CD4-positive, alpha-beta T cell treated with Interleukin-17A for 1 hour (primary cell): ENCODE data around the gene OXGR1.
"Not testable (repeated sequence)": the region's sequence is repeated elsewhere in the genome, so short reads cannot be mapped to it uniquely, and the experiment has no call there.

Experiments used
- DNase-seq: peaks from one replicate; pipeline ENCODE4 v3.0.0-alpha.2; 2020

Gene OXGR1

DNA sequence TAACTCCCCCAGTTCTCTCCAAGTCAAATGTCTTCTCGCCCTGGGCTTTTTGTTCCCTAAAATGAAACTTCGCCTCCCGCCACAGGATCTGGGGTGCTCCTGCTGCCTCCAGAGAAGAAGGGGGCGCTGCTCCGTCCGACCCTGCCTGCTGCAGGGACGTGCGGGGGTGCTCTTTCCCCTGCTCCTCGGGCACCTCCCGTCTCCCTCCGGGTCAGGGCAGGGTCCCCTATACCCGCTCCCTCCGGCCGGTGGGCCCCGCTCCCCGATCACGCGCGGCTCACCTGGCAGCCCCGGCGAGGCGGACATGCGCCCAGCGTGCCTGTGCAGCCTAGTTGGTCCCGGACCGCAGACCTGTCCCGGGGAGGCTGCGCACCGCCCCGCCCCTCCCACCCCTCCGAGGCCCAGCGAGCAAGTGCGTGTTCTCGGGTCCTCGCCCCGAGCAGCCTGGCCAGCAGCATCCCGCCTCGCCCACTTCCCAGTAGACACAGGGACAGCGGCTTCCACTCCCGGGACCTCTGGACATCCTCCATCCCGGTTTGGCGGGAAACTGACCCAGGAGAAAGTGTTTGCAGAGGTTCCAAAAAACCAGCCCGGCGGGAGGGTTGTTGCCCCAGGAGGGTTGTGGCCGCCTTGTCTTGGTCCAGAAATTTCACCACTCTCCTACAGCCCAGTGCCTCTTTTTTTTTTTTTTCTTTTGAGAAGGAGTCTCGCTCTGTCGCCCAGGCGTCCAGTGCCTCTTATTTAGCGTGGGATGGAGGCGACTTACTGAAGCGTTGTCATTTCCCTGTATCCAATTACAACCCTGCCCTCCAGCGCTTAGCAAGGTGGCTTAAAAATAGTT lies at the start of gene OXGR1:
Gene OXGR1, minus strand, starts transcription at position 460 of the 841 bp plus-strand sequence. CDS start 6,717 bp downstream, outside the sequence.
- no peak for DNase-seq

GRCh38 chr13:97043302-97043701 lies 49.0 kb upstream of the OXGR1 start:
- DNase-seq: no peak

GRCh38 chr13:97030705-97031452 lies 36.6 kb upstream of the OXGR1 start:
- DNase-seq: no peak

DNA sequence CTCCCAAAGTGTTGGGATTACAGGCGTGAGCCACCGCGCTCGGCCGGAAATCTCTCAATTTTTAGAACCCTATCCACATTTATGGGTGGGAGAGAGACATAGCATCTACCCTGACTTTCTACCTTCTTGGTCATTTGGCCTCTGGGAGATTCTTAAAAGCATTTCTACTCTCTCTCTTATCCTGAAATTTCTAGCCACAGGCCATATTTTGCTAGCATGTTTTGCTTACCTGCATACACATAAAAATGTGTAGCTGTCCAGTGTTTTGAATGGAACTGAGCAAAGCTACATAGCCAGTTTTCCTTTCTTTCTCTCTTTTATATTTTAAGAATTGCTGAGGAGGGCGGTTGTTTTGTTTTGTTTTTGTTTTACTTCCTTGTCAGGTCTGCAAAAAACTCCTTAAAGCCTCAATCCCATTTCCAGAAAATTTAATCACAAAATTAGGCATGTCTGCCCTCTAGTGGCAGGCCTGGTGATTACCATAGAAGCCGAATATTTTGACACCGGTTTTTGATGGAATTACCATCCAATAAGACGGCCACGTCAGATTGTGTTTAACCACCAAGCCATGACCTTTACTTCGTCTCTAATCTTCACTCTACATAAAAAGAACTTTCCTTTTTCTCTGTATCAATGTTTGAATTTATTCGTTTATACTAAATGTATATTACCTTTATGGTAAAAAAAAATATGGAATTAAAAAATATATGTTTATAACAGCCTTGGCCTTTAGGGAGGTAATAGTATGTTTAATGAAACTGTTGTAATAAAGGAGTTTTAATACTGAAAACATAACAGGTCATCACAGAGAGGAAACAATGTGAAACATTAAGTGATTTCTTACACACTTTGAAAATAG lies 34.4 kb upstream of the OXGR1 start:
- DNase-seq: peak; percentile 47

- no peak for DNase-seq
Measured at GRCh38 chr13:97027162-97027554, 32.9 kb upstream of the OXGR1 start.

GRCh38 chr13:97026531-97027161 lies 32.4 kb upstream of the OXGR1 start:
- no peak for DNase-seq

- not testable (repeated sequence) for DNase-seq
Measured at GRCh38 chr13:97023812-97024211, 29.5 kb upstream of the OXGR1 start.

DNA sequence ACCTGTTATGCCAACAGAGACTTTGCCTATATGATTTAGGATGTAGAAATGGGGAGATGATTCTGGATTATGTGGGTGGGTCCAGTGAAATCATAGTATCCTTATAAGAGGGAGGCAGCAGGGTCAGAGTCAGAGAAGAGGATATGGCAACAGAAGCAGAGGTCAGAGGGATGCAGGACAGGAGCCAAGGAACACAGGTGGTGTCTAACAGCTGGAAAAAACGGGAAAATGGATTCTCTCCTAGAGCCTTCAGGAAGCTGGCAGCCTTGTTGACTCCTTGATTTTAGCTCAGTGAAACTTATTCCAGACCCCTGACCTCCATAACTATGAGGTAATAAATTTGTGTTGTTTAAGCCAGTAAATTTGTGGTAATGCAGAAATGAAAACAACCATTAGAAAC lies 28.8 kb upstream of the OXGR1 start:
- no peak for DNase-seq

DNA sequence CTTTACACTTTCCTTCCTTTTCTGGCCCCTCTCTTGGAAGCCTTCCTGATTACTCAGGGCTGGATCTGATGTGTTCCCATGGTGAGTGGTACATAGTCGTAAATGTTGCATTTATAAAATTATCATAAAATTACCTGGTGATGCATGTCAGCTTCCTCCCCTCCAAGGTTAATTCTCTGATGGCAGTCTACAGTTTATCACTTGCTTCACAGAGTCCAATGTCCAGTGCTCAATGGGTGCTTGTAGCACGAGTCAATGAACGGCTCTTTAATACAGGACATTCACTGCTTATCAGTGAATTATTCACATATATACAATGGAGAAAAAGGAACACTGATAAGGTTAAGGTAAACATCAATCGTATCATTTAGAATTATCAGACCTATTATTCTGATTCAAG lies 27.0 kb upstream of the OXGR1 start:
- no peak for DNase-seq

DNA sequence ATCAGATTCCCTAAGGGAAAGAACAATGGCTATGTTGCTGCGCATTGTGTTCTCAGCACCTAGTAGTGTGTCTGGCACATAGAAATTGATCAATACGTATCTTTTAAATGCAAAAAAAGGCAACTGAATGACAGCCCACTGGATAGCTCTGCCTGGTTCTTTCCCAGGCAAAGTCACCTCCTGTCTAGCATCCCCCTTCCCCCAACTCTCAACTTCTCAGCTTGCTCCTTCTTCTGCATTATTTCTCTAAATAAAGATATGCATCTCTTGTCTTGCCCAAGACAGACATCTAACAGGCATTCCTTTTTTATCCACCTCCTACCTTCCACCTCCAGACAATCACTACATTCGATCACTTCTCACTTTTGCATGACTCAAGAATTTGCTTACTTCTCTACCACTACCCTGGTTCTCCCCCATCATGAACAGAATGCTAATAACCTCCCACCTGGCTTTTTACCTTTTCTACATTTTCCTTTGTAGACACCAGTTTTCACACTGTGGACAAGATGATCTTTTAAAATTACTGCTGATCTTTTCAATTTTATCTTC lies 26.5 kb upstream of the OXGR1 start:
- DNase-seq: no peak

GRCh38 chr13:97020194-97020593 lies 25.9 kb upstream of the OXGR1 start:
- DNase-seq: no peak

GRCh38 chr13:97019236-97019635 lies 25.0 kb upstream of the OXGR1 start:
- DNase-seq: no peak

GRCh38 chr13:97018029-97018819 lies 23.9 kb upstream of the OXGR1 start:
- peak; percentile 56 for DNase-seq

DNA sequence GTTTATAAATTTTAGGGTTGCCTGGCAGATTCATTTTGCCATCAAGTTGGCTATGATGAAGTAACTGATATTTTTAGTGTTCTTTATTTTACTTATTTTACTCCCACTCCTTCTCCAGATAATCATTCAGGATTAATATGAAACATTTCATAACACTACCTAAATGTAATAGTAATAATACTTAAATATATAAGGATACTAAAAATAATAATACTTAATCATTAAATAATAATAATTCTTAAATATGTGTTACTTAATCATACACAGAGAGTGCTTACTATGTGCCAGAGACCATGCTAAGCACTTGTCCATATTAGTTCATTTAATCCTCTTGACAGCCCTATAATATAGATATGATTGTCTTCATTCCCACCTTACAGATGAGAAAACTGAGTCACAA lies 23.0 kb upstream of the OXGR1 start:
- no peak for DNase-seq

DNA sequence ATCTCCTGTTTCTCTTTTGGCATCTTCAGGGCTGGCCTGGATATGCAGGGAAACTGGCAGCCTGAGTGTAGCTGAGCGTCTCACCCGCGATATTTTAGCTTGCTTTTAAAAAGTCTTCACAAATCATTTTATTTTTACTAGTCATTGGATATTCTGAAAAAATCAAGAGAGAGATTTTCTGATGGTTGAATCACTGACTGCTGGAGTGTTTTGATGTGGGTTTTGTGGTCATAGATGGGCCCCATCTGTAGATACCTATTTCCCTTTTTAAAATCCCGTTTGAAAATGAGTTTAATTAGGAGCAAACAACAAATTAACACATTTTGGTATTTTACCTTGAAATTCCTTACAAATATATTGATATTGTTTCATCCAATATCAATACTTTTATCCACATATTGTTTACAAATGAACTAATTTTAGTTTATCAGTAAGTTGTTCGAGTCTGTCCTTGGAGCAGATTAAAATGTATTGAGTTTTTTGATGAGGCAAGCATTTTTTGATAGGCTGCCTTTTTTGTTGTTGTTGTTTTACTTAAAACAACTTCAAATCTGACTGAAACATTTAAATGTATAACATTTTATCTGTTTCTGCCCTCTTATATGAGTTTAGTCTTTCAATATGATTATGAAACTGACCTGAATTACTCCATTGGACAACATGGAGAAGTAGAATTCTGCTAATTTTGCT lies 21.5 kb upstream of the OXGR1 start:
- DNase-seq: peak; percentile 37

GRCh38 chr13:97012251-97013048 lies 18.2 kb upstream of the OXGR1 start:
- no peak for DNase-seq

- DNase-seq: no peak
Measured at GRCh38 chr13:97011446-97012131, 17.3 kb upstream of the OXGR1 start.

- no peak for DNase-seq
Measured at GRCh38 chr13:97008643-97009042, 14.4 kb upstream of the OXGR1 start.

DNA sequence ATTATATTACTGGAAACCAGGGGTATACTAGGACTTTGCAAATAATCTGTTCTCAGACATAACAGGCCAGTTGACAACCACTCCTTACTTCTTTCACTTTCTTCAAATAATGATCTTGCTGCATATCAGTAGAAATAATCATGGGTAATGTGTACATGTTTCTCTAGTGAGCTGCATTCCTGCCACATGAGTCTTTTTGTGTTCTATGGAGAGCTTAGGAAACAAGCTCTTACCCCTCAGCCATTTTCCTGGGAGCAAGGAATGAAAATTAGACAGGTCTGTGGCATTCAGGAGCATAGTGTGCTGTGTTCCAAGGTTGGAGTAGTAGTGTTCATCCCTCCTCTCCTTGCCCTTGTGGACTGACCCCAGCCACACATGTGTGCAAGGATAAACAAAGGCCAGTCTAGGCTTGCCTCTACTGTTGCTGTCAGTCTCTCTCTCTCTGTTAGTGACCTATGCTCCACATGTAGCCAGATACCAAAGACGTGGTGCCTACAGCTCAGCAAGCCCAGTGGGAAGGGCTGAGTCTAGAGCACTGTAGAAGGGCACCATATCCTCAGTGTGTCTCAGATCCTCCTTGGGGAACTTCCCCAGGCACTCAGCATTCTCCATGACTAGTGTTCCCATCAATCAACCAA lies 11.5 kb upstream of the OXGR1 start:
- no peak for DNase-seq
